ENCODE data around the gene CHAF1A.

The CHAF1A gene

GRCh38 chr19:4405977-4406376 is 3.5 kb downstream of the CHAF1A start:
- DNase-seq (ENCODE audit: low read depth), result no peak

DNA sequence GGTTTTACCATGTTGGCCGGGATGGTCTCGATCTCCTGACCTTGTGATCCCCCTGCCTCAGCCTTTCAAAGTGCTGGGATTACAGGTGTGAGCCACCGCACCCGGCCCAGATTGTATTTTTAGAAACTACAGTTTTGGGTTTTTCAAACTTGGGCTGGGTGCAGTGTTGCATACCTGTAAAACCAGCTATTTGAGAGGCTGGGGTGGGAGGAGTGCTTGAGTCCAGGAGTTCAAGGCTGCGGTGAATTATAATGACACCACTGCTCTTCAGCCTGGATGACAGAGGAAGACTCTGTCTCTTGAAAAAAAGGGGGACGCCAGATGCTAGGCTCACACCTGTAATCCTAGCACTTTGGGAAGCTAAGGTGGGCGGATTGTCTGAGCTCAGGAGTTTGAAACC is 4.2 kb downstream of the CHAF1A start:
- no peak for DNase-seq (ENCODE audit: low read depth)

GRCh38 chr19:4409123-4409933 is 6.9 kb downstream of the CHAF1A start:
- DNase-seq (ENCODE audit: low read depth), result no peak

- no peak for DNase-seq (ENCODE audit: low read depth)
Observed at GRCh38 chr19:4413588-4413987, 11.1 kb downstream of the CHAF1A start.

DNA sequence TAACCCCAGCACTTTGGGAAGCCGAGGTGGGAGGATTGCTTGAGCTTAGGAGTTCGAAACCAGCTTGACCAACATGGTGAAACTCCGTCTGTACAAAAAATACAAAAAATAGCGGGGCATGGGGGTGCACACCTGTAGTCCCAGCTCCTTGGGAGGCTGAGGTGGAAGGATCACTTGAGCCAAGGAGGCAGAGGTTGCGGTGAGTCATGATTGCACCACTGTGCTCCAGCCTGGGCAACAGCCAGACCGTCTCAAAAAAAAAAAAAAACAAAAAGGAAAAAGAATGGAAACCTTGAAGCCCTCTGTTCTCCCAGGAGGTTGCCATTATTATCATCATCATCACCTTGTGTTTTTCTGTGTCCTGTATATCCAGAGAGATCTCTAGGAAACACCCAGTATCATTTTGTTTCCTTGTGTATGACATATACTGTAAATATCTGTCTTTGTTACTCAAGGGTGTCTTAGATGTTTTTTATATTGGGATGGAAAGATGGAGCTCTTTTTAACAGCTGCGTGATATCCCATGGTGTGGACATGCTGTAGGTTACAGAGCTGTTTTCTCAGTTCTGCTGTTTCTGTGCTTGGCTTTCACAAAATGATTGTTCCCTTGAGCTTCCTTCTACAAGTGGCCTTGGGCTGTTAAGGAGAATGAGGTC is 11.8 kb downstream of the CHAF1A start:
- no peak for DNase-seq (ENCODE audit: low read depth)

DNA sequence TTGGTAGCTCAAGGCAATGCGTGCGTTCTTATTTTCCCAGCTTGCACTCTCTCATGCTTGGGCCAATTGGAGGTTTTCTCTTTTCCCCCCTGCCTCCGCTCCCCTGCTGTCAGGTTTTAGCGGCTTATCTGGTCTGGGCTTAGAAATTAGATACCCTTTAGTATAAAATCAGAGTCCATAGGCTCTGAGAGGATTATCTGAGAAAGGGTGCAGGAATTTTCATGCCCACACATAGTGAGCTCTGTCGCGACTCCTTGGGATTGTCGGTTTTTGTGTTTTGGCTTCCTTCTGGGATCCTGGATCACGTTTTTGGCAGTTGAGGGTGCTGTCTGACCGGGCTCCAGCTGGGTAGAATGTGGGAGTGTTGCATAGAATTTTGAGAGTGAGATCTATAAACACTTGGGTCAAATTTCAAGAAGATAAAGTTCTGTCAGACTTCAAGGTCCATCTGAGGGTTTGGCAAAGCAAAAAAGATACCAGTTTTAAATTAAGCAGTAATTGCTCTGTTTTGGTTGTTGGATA is 12.4 kb downstream of the CHAF1A start:
- DNase-seq (ENCODE audit: low read depth), result no peak

DNA sequence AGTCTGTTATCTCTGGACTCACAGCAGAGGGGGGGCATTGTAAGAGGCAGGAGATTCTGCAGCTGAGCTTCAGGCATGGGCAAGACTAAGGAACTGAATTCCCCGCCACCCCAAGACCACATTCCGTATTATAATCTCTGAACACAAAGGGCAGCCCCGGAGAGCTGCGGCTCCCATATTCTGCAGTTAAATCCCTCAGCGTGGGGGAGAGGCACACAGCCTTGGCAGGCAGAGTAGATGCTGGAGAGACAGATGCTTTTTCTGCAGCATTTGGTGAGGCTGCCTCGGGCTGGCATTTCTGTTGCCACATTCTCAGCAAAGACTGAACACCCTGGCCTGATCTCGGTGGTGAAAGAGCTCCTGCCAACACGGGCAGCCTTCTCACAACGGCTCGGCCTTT is 12.9 kb downstream of the CHAF1A start:
- DNase-seq (ENCODE audit: low read depth), result no peak

DNA sequence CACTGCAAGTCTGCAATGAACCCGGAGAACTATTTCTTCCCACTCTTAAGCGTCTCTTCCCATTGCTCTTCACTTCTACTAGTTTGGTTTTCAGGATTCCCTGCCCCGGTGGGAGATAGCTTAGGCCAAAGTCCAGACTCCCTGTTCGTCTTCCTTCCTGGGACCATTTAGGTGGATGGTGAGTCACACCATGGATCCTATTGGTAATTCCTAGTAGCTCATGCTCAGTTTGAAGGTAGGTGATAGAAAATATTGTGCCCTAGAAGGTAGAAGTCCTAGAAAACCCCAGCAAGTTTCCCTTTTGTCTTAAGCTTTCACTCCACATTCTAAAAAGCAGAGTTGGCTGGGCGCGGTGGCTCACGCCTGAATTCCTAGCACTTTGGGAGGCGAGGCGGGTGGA is 13.8 kb downstream of the CHAF1A start:
- DNase-seq (ENCODE audit: low read depth), result no peak

DNA sequence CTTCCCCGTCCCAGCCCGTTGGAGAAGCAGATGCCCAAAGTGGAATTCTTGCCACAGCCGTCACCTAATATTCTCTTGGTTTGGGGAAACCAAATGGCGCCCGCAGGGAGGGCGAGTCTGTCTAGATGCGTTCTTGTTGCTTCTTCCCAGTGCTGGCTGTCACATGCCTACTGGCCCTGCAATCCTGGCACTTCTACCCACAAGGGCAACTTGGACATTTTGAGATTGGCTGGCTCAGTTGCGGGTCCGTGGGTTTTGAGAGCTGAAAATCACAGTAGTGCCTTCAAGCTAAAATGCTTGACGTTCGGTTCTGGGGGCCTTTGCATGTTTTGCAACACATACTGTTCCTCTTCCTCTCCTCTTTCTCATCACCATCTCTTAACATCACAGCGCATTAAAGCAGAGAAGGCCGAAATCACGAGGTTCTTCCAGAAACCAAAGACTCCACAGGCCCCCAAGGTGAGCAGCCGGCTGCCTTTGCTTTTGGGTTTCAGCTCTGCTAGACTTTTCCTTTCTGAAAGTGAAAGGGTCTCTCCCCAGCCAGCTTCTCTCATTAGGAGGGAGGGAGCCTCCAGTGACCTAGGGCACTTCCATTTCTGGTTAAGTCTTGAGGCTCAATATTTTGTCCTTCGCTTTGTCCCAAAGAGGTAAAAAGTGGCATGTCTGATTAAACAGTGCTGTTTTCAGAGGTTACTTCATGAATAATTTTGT is 21.1 kb downstream of the CHAF1A start:
- no peak for DNase-seq (ENCODE audit: low read depth)

GRCh38 chr19:4425537-4425936 is 23.1 kb downstream of the CHAF1A start:
- no peak for DNase-seq (ENCODE audit: low read depth)

- DNase-seq (ENCODE audit: low read depth), result no peak
Observed at GRCh38 chr19:4428326-4428975, 26.0 kb downstream of the CHAF1A start.

GRCh38 chr19:4429256-4429655 is 26.8 kb downstream of the CHAF1A start:
- no peak for DNase-seq (ENCODE audit: low read depth)

GRCh38 chr19:4429771-4430171 is 27.3 kb downstream of the CHAF1A start:
- no peak for DNase-seq (ENCODE audit: low read depth)

DNA sequence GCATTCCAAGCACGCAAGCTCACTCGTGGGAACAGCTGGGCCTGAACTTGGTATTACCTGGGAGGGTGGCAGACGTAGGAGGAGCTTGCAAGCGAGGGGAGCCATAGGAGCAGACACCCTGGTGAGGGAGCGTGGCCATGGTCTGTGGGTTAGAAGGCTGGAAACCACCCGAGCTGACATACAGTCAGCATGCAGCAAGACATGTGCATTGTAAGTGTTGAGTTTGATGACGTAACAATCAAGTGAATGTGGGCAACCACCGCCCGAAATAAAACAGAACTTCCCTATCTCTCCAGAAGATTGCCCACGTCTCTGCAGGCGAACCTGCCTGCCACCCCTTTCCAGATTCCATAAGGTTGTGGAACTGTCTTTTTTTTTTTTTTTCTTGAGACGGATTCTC is 28.3 kb downstream of the CHAF1A start:
- DNase-seq (ENCODE audit: low read depth), result no peak

- DNase-seq (ENCODE audit: low read depth), result no peak
Observed at GRCh38 chr19:4431296-4431695, 28.9 kb downstream of the CHAF1A start.

DNA sequence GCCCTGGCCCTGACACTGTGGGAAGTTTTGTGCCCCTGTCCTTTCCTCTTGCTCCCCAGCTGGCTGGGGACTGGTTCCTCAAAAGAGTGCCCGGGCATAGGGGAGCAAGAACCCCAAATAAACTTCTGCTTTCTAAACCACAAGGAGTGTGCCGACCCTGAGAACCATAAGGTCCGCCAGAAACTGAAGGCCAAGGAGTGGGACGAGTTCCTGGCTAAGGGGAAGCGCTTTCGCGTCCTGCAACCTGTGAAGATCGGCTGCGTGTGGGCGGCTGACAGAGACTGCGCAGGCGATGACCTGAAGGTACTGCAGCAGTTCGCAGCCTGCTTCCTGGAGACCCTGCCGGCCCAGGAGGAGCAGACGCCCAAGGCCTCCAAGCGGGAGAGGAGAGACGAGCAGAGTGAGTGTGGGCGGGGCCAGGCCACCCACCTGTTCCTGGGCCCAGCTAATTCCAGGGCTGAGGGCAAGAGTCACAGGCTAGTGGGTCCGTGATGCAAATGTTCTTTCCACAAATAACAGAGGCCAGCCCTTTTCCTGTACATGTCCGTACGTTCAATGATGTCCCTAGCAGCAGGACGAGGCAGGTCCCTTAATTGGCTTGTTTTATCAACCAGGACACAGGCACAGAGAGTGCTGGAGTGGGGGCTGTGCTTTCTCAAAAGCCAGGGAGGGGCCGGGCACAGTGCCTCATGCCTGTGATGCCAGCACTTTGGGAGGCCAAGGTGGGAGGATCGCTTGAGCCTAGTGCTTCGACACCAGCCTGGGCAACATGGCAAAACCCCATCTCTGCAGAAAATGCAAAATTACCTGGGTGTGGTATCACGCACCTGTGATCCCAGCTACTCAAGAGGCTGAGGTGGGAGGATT is 29.6 kb downstream of the CHAF1A start:
- no peak for DNase-seq (ENCODE audit: low read depth)

GRCh38 chr19:4432918-4433506 is 30.6 kb downstream of the CHAF1A start:
- DNase-seq (ENCODE audit: low read depth), result no peak

DNA sequence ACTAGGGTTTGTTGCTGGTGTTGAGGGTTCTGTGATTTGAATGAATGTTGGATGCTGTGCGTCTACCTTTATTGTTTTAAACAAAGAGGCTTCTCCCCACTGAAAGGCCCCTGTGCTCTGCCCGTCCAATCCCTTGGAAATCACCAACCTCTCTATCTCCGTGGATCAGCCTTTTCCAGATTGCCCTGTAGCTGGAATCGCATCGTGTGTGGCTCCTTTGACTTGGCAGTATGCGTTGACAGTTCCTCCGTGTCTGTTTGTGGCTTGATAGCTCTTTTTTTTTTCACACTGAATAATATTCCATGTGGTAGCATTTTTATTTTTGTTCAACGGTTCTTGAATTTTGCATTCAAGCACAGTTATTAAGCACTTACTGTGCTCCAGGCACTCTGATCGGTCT is 32.0 kb downstream of the CHAF1A start:
- no peak for DNase-seq (ENCODE audit: low read depth)

DNA sequence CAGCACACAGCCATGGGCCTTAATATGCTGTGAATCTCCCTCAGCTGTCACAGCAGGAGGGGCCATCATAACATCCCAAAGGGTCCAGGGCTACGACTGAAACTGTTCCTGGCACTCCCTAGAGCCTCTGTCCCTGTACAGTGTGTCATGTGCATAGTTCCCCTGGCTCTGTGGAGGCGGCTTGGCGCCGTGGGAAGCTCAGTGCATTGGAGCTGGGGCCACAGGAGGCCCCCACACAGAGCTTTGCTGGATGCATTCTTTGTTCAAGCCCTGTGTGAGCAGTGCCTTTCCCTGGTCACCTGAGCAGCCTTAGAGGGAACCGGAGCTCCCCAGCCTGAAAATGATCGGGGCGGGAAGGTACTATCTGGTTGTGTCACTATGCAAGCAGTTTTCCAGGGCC is 33.8 kb downstream of the CHAF1A start:
- no peak for DNase-seq (ENCODE audit: low read depth)

DNA sequence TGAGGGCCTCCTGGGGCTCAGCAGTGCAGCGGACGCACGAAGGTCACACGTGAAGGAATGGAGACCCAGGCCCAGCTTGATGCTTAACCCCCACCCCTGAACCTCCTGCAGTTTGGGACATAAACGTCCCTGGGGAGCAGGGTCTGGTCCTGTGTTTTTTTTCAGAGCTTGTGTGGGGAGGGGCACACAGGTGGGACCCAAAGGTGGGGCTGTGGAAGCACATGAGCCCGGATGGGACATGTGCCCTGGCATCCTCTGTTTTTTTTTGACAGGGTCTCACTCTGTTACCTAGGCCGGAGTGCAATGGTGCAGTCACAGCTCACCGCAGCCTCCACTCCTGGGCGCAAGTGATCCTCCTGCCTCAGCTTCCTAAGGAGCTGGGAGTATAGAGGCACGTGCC is 34.7 kb downstream of the CHAF1A start:
- no peak for DNase-seq (ENCODE audit: low read depth)

GRCh38 chr19:4439243-4439642 is 36.8 kb downstream of the CHAF1A start:
- no peak for DNase-seq (ENCODE audit: low read depth)

Data from stimulated activated CD8-positive, alpha-beta memory T cell treated with anti-CD3 and anti-CD28 coated beads, Interleukin-12 subunit alpha, Interleukin-12 subunit beta, amount 100 ng/mL, for 4 hours (primary cell).